B cell (primary cell): ENCODE results near the gene IQCF6. TPM values are rescaled to one million over a fixed set of nuclear protein-coding genes. Genes with fewer than 3 reads are reported as not detected.

Experiments
- ATAC-seq: fragments of 200-7000 bp; cut with Tn5 transposase; one replicate; pipeline ENCODE4 v1.10.0; 2021; ENCODE audit warnings: low read depth, mild to moderate bottlenecking, moderate number of reproducible peaks, moderate library complexity
- CTCF ChIA-PET: fragments of 350-600 bp; sonication (Branson Sonifier 250); formaldehyde crosslinking; loops from one replicate; lab custom pipeline; 2021; ENCODE audit warnings: antibody characterized with exemption, inconsistent platforms; lab: Charles Lee
- POLR2A ChIA-PET: fragments of 350-600 bp; sonication (Branson Sonifier 250); formaldehyde crosslinking; loops from one replicate; lab custom pipeline; 2021; ENCODE audit warnings: antibody characterized with exemption; lab: Charles Lee
- DNase-seq: peaks from one replicate; pipeline ENCODE4 v3.0.0; 2013
- H2AFZ ChIP-seq: 2 replicates; pipeline ENCODE4 v1.6.1; 2012; ENCODE audit warnings: mild to moderate bottlenecking, low read depth, low read length; ENCODE audit not compliant: insufficient read depth, poor library complexity, severe bottlenecking
- H3K27ac ChIP-seq, 2 donors: 1 replicate in 1 of 2; 2 replicates in 1 of 2; pipeline ENCODE4 v1.5.1; 2012 to 2013; ENCODE audit warnings: low read length in 2 of 2, mild to moderate bottlenecking in 2 of 2, moderate library complexity in 1 of 2
- H3K27me3 ChIP-seq, 4 experiments: fragments of 200-600 bp in 1 of 4; sonication (generic) in 1 of 4; replicated peaks in 1 of 4; 1 replicate in 2 of 4; 2 replicates in 2 of 4; pipeline versions ENCODE4 v1.6.1 to v1.7.0; 2013 to 2016; ENCODE audit warnings: low read length in 3 of 4, mild to moderate bottlenecking in 2 of 4, mixed read lengths in 1 of 4, moderate library complexity in 1 of 4; ENCODE audit not compliant: insufficient read depth in 4 of 4, control insufficient read depth in 3 of 4; ENCODE audit errors: control extremely low read depth in 1 of 4
- H3K36me3 ChIP-seq, 2 experiments: replicated peaks in 1 of 2; 1 replicate in 1 of 2; 2 replicates in 1 of 2; pipeline versions ENCODE4 v1.6.1 to v1.7.1; 2013; ENCODE audit warnings: low read length in 1 of 2; ENCODE audit not compliant: insufficient read depth in 2 of 2, control insufficient read depth in 1 of 2; ENCODE audit errors: control extremely low read depth in 1 of 2, extremely low read depth in 1 of 2
- H3K4me1 ChIP-seq, 2 donors: fragments of 200-600 bp in 1 of 2; sonication (generic) in 1 of 2; 1 replicate in 1 of 2; 2 replicates in 1 of 2; pipeline versions ENCODE4 v1.5.1 to v1.6.1; 2013 to 2017; ENCODE audit warnings: low read length in 2 of 2; ENCODE audit not compliant: control insufficient read depth in 2 of 2, insufficient read depth in 2 of 2
- H3K4me2 ChIP-seq: replicated peaks from 2 replicates; pipeline ENCODE3; 2012; ENCODE audit warnings: mild to moderate bottlenecking, low read depth, low read length; ENCODE audit not compliant: poor library complexity, severe bottlenecking
- H3K4me3 ChIP-seq, 5 experiments: fragments of 200-600 bp in 1 of 5; sonication (generic) in 1 of 5; 1 replicate in 3 of 5; 2 replicates in 2 of 5; pipeline versions ENCODE4 v1.5.1 to v1.7.0; 2011 to 2016; ENCODE audit warnings: low read length in 4 of 5, mild to moderate bottlenecking in 4 of 5, low read depth in 2 of 5, control low read depth in 1 of 5, moderate library complexity in 1 of 5; ENCODE audit not compliant: insufficient read depth in 1 of 5; ENCODE audit errors: control extremely low read depth in 1 of 5, extremely low read depth in 1 of 5
- H3K79me2 ChIP-seq: fragments of 200-600 bp; sonication (generic); one replicate; pipeline ENCODE4 v1.6.0; 2016; ENCODE audit warnings: low read length; ENCODE audit not compliant: control insufficient read depth, insufficient read depth
- H3K9ac ChIP-seq: fragments of 200-600 bp; sonication (generic); 2 replicates; pipeline ENCODE4 v1.6.1; 2017; ENCODE audit warnings: mild to moderate bottlenecking, low read length, moderate library complexity
- H3K9me3 ChIP-seq, 3 donors: one replicate each; pipeline versions ENCODE4 v1.6.1 to v1.7.1; 2013; ENCODE audit warnings: low read length in 2 of 3; ENCODE audit not compliant: control insufficient read depth in 2 of 3, insufficient read depth in 1 of 3; ENCODE audit errors: control extremely low read depth in 1 of 3
- H4K20me1 ChIP-seq: 2 replicates; pipeline ENCODE4 v1.6.0; 2012; ENCODE audit warnings: mild to moderate bottlenecking, low read length; ENCODE audit not compliant: insufficient read depth, control insufficient read depth, poor library complexity, severe bottlenecking
- H3K27ac Mint-ChIP-seq: one replicate; pipeline ENCODE4 v1.8.0; 2021; ENCODE audit warnings: mixed read lengths
- H3K27me3 Mint-ChIP-seq: one replicate; pipeline ENCODE4 v1.8.0; 2021; ENCODE audit warnings: mixed read lengths
- H3K4me1 Mint-ChIP-seq: one replicate; pipeline ENCODE4 v1.8.0; 2021; ENCODE audit warnings: mixed read lengths
- H3K4me3 Mint-ChIP-seq: one replicate; pipeline ENCODE4 v1.8.0; 2021; ENCODE audit warnings: mixed read lengths
- H3K9me3 Mint-ChIP-seq: one replicate; pipeline ENCODE4 v1.8.0; 2022; ENCODE audit warnings: mixed read lengths; ENCODE audit not compliant: insufficient read depth
- CTCF ChIP-seq: fragments of 200-600 bp; IDR thresholded peaks from one replicate; pipeline ENCODE4 v1.8.0; 2022; ENCODE audit warnings: antibody characterized with exemption, mild to moderate bottlenecking
- EZH2 ChIP-seq: IDR thresholded peaks from 2 replicates; pipeline ENCODE4 v1.6.1; 2012; ENCODE audit warnings: borderline replicate concordance, low read depth, mild to moderate bottlenecking, moderate library complexity, low read length; ENCODE audit not compliant: insufficient read depth, poor library complexity, severe bottlenecking
- WGBS: methylation state at CpG from one replicate; pipeline ENCODE4 v1.1.5; 2013; ENCODE audit warnings: missing lambda C conversion rate; ENCODE audit not compliant: insufficient coverage; 5-methylcytosine and 5-hydroxymethylcytosine counted together
- intact Hi-C: fragments of 100-400 bp; cut with micrococcal nuclease; formaldehyde crosslinking; loops from one replicate; pipeline ENCODE4 v1.10.0; 2022
- polyA plus RNA-seq: library from polyadenylated mRNA; depleted of rRNA; stranded (reverse); fragments of >200 nt; gene quantifications from 2 replicates; pipeline ENCODE4 v1.2.3, GENCODE V29; 2012
- total RNA-seq, 2 donors: library from RNA; stranded (reverse); fragments of 120-200 nt in 1 of 2; gene quantifications; 1 replicate in 1 of 2; 2 replicates in 1 of 2; pipeline versions ENCODE4 v1.2.3 to v1.2.4, GENCODE V29; 2013 to 2022

IQCF6 gene
- total and polyA plus RNA-seq, 2 donors (not counting 1 experiment from before 2014, with no cell fraction given) = not detected

- Histone ChIP-seq H3K9me3 (peaks cover 0 to 1% (median 0%) of the 10 kb centered on the region in 3 donors), H2AFZ (no peak overlapping the region), H3K27ac (no peak overlapping the region), H3K4me3 (no peak overlapping the region), H3K36me3 (no peaks in the 10 kb centered on the region), H3K4me1 (no peaks in the 10 kb centered on the region), H3K4me2 (no peak overlapping the region), H4K20me1 (no peaks in the 10 kb centered on the region), H3K27me3 (peaks cover 0 to 7% (median 3%) of the 10 kb centered on the region in 4 experiments), H3K9ac (no peak overlapping the region), H3K79me2 (no peaks in the 10 kb centered on the region)
- ChIA-PET POLR2A (no interaction called here), CTCF (no interaction called here)
- ATAC-seq (no peak), DNase-seq (no peak)
- Mint-ChIP-seq H3K9me3 (no peaks in the 10 kb centered on the region), H3K4me3 (no peak overlapping the region), H3K4me1 (no peaks in the 10 kb centered on the region), H3K27ac (no peak overlapping the region), H3K27me3 (peaks cover 48% of the 10 kb centered on the region)
- intact Hi-C loops = no loop called here
- WGBS = 90% methylated on average over 6 of the region's 6 CpGs
- no peak for TF ChIP-seq EZH2
These were observed 34.5 kb upstream of the IQCF6 start for GRCh38 chr3:51813539-51813938.

DNA sequence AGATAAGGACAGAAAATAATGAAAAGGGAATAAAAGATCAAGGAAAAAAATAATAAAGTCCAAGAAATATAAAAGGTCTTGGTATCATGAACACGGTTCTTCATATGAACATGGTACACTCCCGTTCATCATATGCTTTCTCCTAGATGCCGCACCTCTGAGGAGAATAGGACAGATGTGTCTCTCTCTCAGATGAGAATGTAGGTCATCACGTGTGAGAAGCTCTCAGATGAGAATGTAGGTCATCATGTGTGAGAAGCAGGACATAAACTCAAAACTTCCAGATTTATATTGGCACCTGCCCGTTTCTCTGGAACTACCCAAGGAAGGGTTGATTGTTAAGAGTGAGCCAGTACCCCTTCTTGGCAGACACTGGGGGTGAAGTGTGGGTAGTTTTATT, 29.9 kb upstream of the IQCF6 start:
- Histone ChIP-seq H3K4me2 (no peak overlapping the region), H3K27me3 (no peaks in the 10 kb centered on the region), H3K36me3 (no peaks in the 10 kb centered on the region), H4K20me1 (no peaks in the 10 kb centered on the region), H3K27ac (no peak overlapping the region), H3K79me2 (no peaks in the 10 kb centered on the region), H3K9ac (no peak overlapping the region), H3K4me1 (no peaks in the 10 kb centered on the region), H2AFZ (no peak overlapping the region), H3K4me3 (no peak overlapping the region), H3K9me3 (peaks cover 0 to 5% (median 1%) of the 10 kb centered on the region in 3 donors)
- intact Hi-C loops = no loop called here
- CTCF ChIA-PET = no interaction called here
- no peak for ATAC-seq
- DNase-seq = no peak
- POLR2A ChIA-PET = no interaction called here
- TF ChIP-seq CTCF (no peak), EZH2 (no peak)
- WGBS = no CpG with 5 or more reads among the region's 5 CpGs
- H3K27ac Mint-ChIP-seq = no peak overlapping the region
- H3K9me3 Mint-ChIP-seq = no peaks in the 10 kb centered on the region
- no peak overlapping the region for H3K4me3 Mint-ChIP-seq
- peaks cover 28% of the 10 kb centered on the region for H3K27me3 Mint-ChIP-seq
- H3K4me1 Mint-ChIP-seq = no peaks in the 10 kb centered on the region
